B cell (primary cell): ENCODE results near the gene PCBP3. TPM values are rescaled to one million over a fixed set of nuclear protein-coding genes. Genes with fewer than 3 reads are reported as not detected.

ENCODE experiments used
- ATAC-seq: fragments of 200-7000 bp; cut with Tn5 transposase; one replicate; pipeline ENCODE4 v1.10.0; 2021; ENCODE audit warnings: low read depth, mild to moderate bottlenecking, moderate number of reproducible peaks, moderate library complexity
- CTCF ChIA-PET: fragments of 350-600 bp; sonication (Branson Sonifier 250); formaldehyde crosslinking; loops from one replicate; lab custom pipeline; 2021; ENCODE audit warnings: antibody characterized with exemption, inconsistent platforms; lab: Charles Lee
- POLR2A ChIA-PET: fragments of 350-600 bp; sonication (Branson Sonifier 250); formaldehyde crosslinking; loops from one replicate; lab custom pipeline; 2021; ENCODE audit warnings: antibody characterized with exemption; lab: Charles Lee
- DNase-seq: peaks from one replicate; pipeline ENCODE4 v3.0.0; 2013
- H2AFZ ChIP-seq: 2 replicates; pipeline ENCODE4 v1.6.1; 2012; ENCODE audit warnings: mild to moderate bottlenecking, low read depth, low read length; ENCODE audit not compliant: insufficient read depth, poor library complexity, severe bottlenecking
- H3K27ac ChIP-seq, 2 donors: 1 replicate in 1 of 2; 2 replicates in 1 of 2; pipeline ENCODE4 v1.5.1; 2012 to 2013; ENCODE audit warnings: low read length in 2 of 2, mild to moderate bottlenecking in 2 of 2, moderate library complexity in 1 of 2
- H3K27me3 ChIP-seq, 4 experiments: fragments of 200-600 bp in 1 of 4; sonication (generic) in 1 of 4; replicated peaks in 1 of 4; 1 replicate in 2 of 4; 2 replicates in 2 of 4; pipeline versions ENCODE4 v1.6.1 to v1.7.0; 2013 to 2016; ENCODE audit warnings: low read length in 3 of 4, mild to moderate bottlenecking in 2 of 4, mixed read lengths in 1 of 4, moderate library complexity in 1 of 4; ENCODE audit not compliant: insufficient read depth in 4 of 4, control insufficient read depth in 3 of 4; ENCODE audit errors: control extremely low read depth in 1 of 4
- H3K36me3 ChIP-seq, 2 experiments: replicated peaks in 1 of 2; 1 replicate in 1 of 2; 2 replicates in 1 of 2; pipeline versions ENCODE4 v1.6.1 to v1.7.1; 2013; ENCODE audit warnings: low read length in 1 of 2; ENCODE audit not compliant: insufficient read depth in 2 of 2, control insufficient read depth in 1 of 2; ENCODE audit errors: control extremely low read depth in 1 of 2, extremely low read depth in 1 of 2
- H3K4me1 ChIP-seq, 2 donors: fragments of 200-600 bp in 1 of 2; sonication (generic) in 1 of 2; 1 replicate in 1 of 2; 2 replicates in 1 of 2; pipeline versions ENCODE4 v1.5.1 to v1.6.1; 2013 to 2017; ENCODE audit warnings: low read length in 2 of 2; ENCODE audit not compliant: control insufficient read depth in 2 of 2, insufficient read depth in 2 of 2
- H3K4me2 ChIP-seq: replicated peaks from 2 replicates; pipeline ENCODE3; 2012; ENCODE audit warnings: mild to moderate bottlenecking, low read depth, low read length; ENCODE audit not compliant: poor library complexity, severe bottlenecking
- H3K4me3 ChIP-seq, 5 experiments: fragments of 200-600 bp in 1 of 5; sonication (generic) in 1 of 5; 1 replicate in 3 of 5; 2 replicates in 2 of 5; pipeline versions ENCODE4 v1.5.1 to v1.7.0; 2011 to 2016; ENCODE audit warnings: low read length in 4 of 5, mild to moderate bottlenecking in 4 of 5, low read depth in 2 of 5, control low read depth in 1 of 5, moderate library complexity in 1 of 5; ENCODE audit not compliant: insufficient read depth in 1 of 5; ENCODE audit errors: control extremely low read depth in 1 of 5, extremely low read depth in 1 of 5
- H3K79me2 ChIP-seq: fragments of 200-600 bp; sonication (generic); one replicate; pipeline ENCODE4 v1.6.0; 2016; ENCODE audit warnings: low read length; ENCODE audit not compliant: control insufficient read depth, insufficient read depth
- H3K9ac ChIP-seq: fragments of 200-600 bp; sonication (generic); 2 replicates; pipeline ENCODE4 v1.6.1; 2017; ENCODE audit warnings: mild to moderate bottlenecking, low read length, moderate library complexity
- H3K9me3 ChIP-seq, 3 donors: one replicate each; pipeline versions ENCODE4 v1.6.1 to v1.7.1; 2013; ENCODE audit warnings: low read length in 2 of 3; ENCODE audit not compliant: control insufficient read depth in 2 of 3, insufficient read depth in 1 of 3; ENCODE audit errors: control extremely low read depth in 1 of 3
- H4K20me1 ChIP-seq: 2 replicates; pipeline ENCODE4 v1.6.0; 2012; ENCODE audit warnings: mild to moderate bottlenecking, low read length; ENCODE audit not compliant: insufficient read depth, control insufficient read depth, poor library complexity, severe bottlenecking
- H3K27ac Mint-ChIP-seq: one replicate; pipeline ENCODE4 v1.8.0; 2021; ENCODE audit warnings: mixed read lengths
- H3K27me3 Mint-ChIP-seq: one replicate; pipeline ENCODE4 v1.8.0; 2021; ENCODE audit warnings: mixed read lengths
- H3K4me1 Mint-ChIP-seq: one replicate; pipeline ENCODE4 v1.8.0; 2021; ENCODE audit warnings: mixed read lengths
- H3K4me3 Mint-ChIP-seq: one replicate; pipeline ENCODE4 v1.8.0; 2021; ENCODE audit warnings: mixed read lengths
- H3K9me3 Mint-ChIP-seq: one replicate; pipeline ENCODE4 v1.8.0; 2022; ENCODE audit warnings: mixed read lengths; ENCODE audit not compliant: insufficient read depth
- EZH2 ChIP-seq: IDR thresholded peaks from 2 replicates; pipeline ENCODE4 v1.6.1; 2012; ENCODE audit warnings: borderline replicate concordance, low read depth, mild to moderate bottlenecking, moderate library complexity, low read length; ENCODE audit not compliant: insufficient read depth, poor library complexity, severe bottlenecking
- WGBS: methylation state at CpG from one replicate; pipeline ENCODE4 v1.1.5; 2013; ENCODE audit warnings: missing lambda C conversion rate; ENCODE audit not compliant: insufficient coverage; 5-methylcytosine and 5-hydroxymethylcytosine counted together
- intact Hi-C: fragments of 100-400 bp; cut with micrococcal nuclease; formaldehyde crosslinking; loops from one replicate; pipeline ENCODE4 v1.10.0; 2022
- polyA plus RNA-seq: library from polyadenylated mRNA; depleted of rRNA; stranded (reverse); fragments of >200 nt; gene quantifications from 2 replicates; pipeline ENCODE4 v1.2.3, GENCODE V29; 2012
- total RNA-seq, 2 donors: library from RNA; stranded (reverse); fragments of 120-200 nt in 1 of 2; gene quantifications; 1 replicate in 1 of 2; 2 replicates in 1 of 2; pipeline versions ENCODE4 v1.2.3 to v1.2.4, GENCODE V29; 2013 to 2022
- TF ChIP-seq, protein P1 (sequence below): fragments of 200-600 bp; IDR thresholded peaks from one replicate; pipeline ENCODE4 v1.8.0; 2022; ENCODE audit warnings: antibody characterized with exemption, mild to moderate bottlenecking

PCBP3 gene
- total and polyA plus RNA-seq, 2 donors (not counting 1 experiment from before 2014, with no cell fraction given) = 0.45 to 2.7 TPM

DNA sequence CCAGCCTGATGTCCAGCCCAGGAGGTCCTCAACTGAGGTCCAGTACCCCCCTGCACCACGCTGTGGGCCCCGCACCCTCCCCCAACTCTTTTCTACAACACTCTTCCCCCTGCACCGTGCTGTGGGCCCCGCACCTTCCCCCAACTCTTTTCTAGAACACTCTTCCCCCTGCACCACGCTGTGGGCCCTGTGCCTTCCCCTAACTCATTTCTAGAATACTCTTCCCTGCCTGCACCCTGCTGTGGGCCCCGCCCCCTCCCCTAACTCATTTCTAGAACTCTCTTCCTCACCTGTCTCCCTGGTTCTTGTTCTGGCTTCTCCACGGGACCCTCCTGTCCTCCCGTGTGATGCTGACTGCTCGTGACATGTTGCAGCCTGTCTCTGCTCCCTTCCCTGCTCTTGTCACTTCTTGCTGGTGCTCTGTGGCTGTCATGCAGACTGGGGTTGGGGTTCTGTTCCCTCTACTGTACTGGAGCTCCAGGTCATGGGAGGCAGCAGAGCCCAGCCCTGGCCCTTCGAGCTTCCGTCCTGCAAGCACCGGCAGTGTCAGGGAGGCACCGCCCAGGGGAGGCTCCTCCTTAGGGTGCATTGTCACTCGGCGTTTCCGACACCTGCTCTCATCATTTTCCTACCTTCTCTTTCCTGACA lies 177.9 kb downstream of the PCBP3 start:
- Histone ChIP-seq H3K79me2 (no peaks in the 10 kb centered on the region), H3K27ac (no peak overlapping the region), H2AFZ (no peak overlapping the region), H3K36me3 (no peaks in the 10 kb centered on the region), H3K4me1 (no peaks in the 10 kb centered on the region), H3K4me3 (no peak overlapping the region), H3K9ac (no peak overlapping the region), H4K20me1 (no peaks in the 10 kb centered on the region), H3K27me3 (no peaks in the 10 kb centered on the region), H3K4me2 (no peak overlapping the region), H3K9me3 (peaks cover 0 to 4% (median 0%) of the 10 kb centered on the region in 3 donors)
- no peak overlapping the region for H3K4me3 Mint-ChIP-seq
- DNase-seq = no peak
- H3K27me3 Mint-ChIP-seq = peaks cover 39% of the 10 kb centered on the region
- ChIA-PET POLR2A (interaction anchor here (0.6 kb wide), 1 partner anchor 222 kb away, joined by 3 read pairs; no protein-coding TSS in a partner anchor), CTCF (interaction anchor here (0.7 to 2.9 kb wide), 6 partner anchors 18 to 683 kb away, joined by 3 to 12 read pairs (median 4); no protein-coding TSS in a partner anchor)
- TF ChIP-seq EZH2 = no peak
- TF ChIP-seq, protein P1, sequence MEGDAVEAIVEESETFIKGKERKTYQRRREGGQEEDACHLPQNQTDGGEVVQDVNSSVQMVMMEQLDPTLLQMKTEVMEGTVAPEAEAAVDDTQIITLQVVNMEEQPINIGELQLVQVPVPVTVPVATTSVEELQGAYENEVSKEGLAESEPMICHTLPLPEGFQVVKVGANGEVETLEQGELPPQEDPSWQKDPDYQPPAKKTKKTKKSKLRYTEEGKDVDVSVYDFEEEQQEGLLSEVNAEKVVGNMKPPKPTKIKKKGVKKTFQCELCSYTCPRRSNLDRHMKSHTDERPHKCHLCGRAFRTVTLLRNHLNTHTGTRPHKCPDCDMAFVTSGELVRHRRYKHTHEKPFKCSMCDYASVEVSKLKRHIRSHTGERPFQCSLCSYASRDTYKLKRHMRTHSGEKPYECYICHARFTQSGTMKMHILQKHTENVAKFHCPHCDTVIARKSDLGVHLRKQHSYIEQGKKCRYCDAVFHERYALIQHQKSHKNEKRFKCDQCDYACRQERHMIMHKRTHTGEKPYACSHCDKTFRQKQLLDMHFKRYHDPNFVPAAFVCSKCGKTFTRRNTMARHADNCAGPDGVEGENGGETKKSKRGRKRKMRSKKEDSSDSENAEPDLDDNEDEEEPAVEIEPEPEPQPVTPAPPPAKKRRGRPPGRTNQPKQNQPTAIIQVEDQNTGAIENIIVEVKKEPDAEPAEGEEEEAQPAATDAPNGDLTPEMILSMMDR = no peak
- H3K9me3 Mint-ChIP-seq = no peaks in the 10 kb centered on the region
- WGBS = 80% methylated on average over 16 of the region's 16 CpGs
- peaks cover 2% of the 10 kb centered on the region for H3K4me1 Mint-ChIP-seq
- H3K27ac Mint-ChIP-seq = no peak overlapping the region
- ATAC-seq = no peak
- intact Hi-C loops = no loop called here

DNA sequence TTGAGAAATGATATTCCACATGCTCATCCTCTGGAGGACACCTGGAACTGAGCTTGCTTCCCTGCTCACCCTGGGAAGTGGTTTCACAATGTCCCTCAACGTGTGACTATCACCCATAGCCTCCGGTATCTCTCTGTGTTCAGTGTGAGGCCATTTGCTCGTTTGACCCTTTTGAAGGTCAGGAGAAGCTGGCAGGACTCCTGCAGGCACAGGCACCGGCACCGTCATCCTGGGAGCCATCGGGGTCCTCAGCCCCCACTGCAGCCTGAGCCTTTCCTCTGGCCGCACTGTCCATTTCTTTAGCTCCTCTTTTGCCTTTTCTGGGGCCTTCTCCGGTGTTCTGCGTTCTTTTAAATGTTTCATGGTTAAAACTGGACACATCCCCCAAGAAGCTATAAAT lies 178.5 kb downstream of the PCBP3 start:
- ChIA-PET CTCF (interaction anchor here (0.7 to 2.9 kb wide), 4 partner anchors 266 to 683 kb away, joined by 3 to 12 read pairs (median 4); no protein-coding TSS in a partner anchor), POLR2A (no interaction called here)
- H3K79me2 ChIP-seq = no peaks in the 10 kb centered on the region
- Mint-ChIP-seq H3K27ac (no peak overlapping the region), H3K9me3 (no peaks in the 10 kb centered on the region), H3K4me1 (peaks cover 3% of the 10 kb centered on the region), H3K4me3 (no peak overlapping the region), H3K27me3 (peaks cover 39% of the 10 kb centered on the region)
- ATAC-seq (no peak), DNase-seq (no peak)
- no peak overlapping the region for H2AFZ ChIP-seq
- no peaks in the 10 kb centered on the region for H4K20me1 ChIP-seq
- no peak overlapping the region for H3K27ac ChIP-seq
- peaks cover 3 to 4% of the 10 kb centered on the region in 2 donors for H3K4me1 ChIP-seq
- no peaks in the 10 kb centered on the region for H3K27me3 ChIP-seq
- WGBS = 87% methylated on average over 7 of the region's 9 CpGs
- no peak overlapping the region for H3K4me2 ChIP-seq
- H3K36me3 ChIP-seq = no peaks in the 10 kb centered on the region
- H3K9ac ChIP-seq = no peak overlapping the region
- no peak overlapping the region for H3K4me3 ChIP-seq
- TF ChIP-seq, protein P1 = no peak
- no peak for TF ChIP-seq EZH2
- intact Hi-C loops = no loop called here
- H3K9me3 ChIP-seq = peaks cover 0 to 4% (median 0%) of the 10 kb centered on the region in 3 donors
